Activated CD8-positive, alpha-beta memory T cell treated with anti-CD3 and anti-CD28 coated beads for 24 hours (primary cell): Measurements from ENCODE around the gene DIAPH3.

Source experiments
- DNase-seq: peaks from one replicate; pipeline ENCODE4 v3.0.0-alpha.2; 2020

Gene DIAPH3

GRCh38 chr13:60018536-60018935 lies 145.2 kb downstream of the DIAPH3 start:
- no peak for DNase-seq

DNA sequence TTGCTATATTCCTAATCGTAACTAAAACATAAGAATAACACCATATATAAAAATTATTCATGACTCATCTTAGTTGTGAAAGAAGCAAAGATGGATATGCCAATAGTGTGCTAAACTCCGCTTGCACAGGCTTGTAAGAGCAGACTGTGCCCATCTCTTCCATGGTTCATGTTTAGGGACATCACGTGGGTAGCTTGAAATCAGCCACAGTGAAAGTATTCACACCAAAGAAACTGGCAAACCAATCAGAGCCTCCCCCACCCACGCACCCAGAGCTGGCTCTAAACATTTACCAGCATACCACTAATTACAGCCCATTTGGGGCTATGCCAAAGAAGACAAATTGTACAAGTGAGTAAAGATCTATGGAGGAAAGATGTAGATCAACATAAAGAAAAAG lies 147.5 kb downstream of the DIAPH3 start:
- DNase-seq, result no peak

- no peak for DNase-seq
Observed at GRCh38 chr13:60013166-60013565, 150.6 kb downstream of the DIAPH3 start.

DNA sequence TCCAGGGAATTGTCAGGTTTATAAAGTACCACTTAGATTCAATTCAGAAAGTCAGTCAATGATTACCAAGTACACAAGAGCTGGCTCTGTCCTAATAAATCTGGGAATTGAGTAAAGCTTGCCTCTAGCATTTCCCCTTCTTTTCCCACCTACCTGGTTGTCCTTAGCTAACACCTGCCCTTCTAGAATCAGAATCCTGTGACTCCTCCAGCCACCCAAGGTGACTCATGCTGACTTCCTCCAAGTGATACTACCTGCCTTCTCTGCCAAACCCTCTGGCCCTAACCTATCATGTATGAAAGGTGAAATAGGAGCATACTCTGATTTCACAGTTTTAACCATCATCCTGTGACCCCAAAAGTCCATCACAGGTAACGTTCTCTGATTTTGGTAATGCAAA lies 151.2 kb downstream of the DIAPH3 start:
- DNase-seq, result no peak

DNA sequence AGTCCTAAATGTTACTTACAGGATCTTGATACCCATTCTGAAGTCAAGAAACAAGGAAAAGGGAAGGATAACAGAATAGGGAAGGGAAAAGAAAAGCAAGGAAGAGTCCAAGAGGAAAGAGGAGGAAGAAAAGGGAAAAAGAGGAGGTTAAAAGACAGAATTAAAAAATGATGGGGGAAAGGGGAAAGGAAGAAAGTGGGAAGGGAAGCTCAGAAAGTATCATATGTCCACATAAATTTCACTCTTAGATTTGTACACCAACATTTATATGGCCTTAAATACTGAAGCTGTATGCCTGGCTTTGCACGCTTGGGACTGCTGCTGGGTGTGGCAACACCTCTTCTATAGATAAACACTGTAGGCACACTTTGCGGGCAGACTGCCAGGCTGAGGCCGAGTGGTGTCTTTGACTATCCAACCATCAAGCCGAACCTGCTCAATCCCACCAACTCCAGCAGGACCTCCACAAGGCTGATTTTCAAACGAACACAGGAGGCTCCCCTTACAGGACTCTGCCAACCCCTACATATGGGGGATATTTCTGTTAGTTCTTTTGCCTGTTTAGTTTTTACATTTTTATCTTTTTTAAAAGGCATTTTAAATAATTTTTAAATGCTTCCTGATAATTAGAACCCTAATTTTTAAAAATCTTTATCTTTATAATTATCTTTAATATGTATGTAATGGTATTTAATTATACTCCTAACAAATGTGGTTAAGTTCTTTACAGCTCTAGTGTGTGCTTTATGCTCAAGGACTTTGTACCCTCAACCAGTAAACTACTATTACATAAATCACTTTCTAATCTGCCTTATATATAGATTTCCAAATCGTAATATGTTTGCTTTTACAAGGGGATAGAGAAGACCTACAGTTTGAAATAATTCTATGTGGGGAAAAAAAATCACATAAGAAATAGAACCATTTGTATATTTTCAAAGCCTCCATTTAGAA lies 154.2 kb downstream of the DIAPH3 start:
- no peak for DNase-seq

DNA sequence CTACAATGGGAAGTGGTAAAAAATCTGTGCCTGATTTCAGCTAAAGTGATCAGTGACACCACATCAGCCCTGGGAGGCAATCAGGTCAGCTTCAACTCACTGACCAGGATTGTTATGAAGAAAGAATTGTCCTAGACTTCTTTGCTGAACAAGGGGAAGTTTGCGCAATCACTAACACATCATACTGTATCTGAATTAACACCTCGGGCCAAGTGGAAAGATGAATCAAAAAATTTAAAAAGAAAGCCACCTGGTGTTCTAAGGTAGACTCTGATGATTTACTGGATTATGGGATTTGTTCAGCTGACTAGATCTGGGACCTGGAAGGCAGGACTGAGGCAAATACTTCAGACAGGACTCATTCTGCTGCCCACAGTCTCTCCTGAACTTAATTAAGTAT lies 161.8 kb downstream of the DIAPH3 start:
- DNase-seq, result no peak

- no peak for DNase-seq
Observed at GRCh38 chr13:60000976-60001375, 162.8 kb downstream of the DIAPH3 start.

DNA sequence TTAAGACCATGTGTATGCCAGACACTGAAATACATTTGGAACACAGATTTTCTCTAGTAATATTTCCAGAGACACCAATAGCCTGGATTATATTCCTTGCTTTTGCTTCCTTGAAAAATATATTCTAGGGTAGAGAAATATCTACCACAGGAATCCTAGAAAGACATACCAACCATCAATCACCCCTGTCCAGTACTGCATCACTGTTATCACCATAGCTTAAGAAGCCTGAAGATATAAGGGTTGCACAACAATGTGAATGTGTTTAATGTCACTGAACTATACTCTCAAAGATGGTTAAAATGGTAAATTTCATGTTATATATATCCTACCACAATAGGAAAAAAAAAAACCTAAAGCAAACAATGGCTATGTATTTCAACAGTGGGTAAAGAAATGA lies 163.6 kb downstream of the DIAPH3 start:
- no peak for DNase-seq

DNA sequence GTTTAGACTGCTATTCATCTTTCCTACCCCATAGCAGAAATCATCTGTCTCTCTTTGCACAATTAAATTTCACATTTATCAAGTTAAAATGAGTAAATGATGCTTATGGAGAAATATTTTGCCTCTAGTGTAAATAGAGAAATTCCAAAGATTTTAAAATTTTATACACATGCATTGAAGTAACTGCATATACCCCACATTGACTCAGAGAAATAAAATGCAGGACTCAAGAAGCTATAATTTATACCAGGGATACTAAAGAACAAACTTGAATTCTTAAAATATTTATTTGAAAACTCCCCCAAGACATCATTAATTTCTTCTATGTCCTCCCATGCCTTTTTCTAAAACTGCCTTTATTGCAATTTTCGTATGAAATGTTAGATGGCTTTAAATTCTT lies 165.8 kb downstream of the DIAPH3 start:
- no peak for DNase-seq

DNA sequence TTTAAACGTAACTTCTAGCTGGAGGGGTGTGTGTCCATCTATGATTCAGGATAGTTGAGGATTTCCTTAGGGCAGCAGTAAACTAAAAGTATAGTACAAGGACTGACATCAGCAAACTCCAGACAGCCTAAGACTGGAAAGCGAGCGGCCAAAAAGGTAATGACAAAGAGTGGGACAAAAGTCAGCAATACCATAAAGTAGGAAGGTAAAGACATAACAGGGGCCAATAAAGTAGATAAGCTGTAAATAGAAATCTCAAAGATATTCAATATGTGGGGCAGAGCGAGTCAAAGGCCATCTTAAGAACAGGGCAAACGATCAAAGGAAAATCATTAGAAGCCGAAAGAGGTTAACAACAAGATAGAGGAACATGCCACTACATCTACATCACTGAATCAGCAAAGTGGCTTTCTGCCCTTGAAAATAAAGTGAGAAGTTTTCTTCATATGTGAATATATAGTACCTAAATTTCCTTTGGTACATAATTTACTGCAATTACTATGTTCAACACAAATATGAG lies 167.2 kb downstream of the DIAPH3 start:
- DNase-seq, result no peak

GRCh38 chr13:59991395-59991794 lies 172.3 kb downstream of the DIAPH3 start:
- no peak for DNase-seq

DNA sequence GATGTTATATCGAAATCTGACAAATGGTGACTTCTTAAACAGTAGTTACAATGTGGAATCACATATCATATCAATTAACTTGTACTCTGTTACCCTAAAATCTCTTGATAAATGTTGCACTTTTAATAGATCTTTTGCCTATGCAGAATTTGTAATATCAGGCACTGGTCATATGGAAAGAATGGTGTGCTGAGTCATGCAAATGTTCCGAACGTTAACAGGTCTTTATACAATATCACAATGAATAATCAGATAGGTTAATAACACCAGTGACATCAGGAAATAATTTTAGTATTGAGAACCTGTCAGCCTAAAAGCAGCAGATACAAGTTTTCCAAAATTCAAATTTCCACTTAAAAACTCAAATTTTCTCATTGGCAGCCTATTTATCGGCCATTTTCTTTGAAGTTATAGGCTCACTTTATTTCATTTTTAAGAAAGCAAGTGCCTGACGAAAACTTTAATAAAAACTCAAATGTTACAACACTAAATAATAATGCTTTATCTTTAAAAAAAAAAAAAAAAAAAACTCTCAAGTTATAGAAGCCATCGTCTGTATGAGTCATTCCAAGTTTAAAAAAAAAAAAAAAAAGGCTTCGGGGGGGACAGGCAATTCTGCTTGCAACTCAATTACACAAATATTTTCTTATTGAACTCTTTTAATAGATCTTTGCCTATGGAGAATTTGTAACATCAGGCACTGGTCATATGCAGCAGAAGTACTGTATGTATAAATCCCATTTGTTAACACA lies 180.9 kb downstream of the DIAPH3 start:
- DNase-seq, result no peak

DNA sequence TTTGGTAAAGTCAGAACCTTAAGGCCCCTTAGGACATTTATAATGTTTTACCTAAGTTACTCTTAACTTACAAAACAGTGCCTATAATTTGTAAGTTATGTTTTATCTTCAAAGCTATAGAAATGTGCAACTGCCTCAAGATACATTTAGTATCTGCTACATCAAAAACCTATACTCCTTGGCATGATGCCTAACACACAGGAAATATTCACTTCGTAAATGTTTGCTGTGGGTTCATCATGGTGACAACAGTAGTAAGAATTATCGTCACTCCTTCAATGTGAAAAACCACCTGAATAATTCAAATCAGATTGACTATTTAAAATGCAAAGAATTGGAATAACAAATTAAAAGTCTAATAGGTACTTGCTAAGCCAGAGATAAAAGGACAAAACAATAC lies 184.1 kb downstream of the DIAPH3 start:
- no peak for DNase-seq

- no peak for DNase-seq
Observed at GRCh38 chr13:59978862-59979261, 184.9 kb downstream of the DIAPH3 start.

DNA sequence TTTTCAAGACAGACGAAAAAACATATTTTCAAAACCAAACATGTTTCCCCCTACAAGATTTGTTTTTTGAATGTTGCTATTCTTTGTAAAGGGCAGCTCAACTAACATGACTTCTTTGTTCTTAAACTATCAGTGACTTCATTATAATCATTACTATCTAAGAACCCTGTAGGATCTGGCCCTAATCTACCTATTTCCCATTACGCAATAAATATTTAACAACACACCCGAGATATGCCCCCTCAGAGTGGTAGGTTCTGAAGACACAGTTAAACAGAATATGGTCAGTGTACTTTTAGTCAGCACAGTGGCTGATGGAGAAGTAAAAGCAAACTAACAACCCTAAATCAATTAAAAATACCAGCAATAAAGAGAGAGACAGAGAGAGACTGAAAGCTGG lies 186.9 kb downstream of the DIAPH3 start:
- no peak for DNase-seq

GRCh38 chr13:59975807-59976435 lies 187.8 kb downstream of the DIAPH3 start:
- DNase-seq, result no peak

DNA sequence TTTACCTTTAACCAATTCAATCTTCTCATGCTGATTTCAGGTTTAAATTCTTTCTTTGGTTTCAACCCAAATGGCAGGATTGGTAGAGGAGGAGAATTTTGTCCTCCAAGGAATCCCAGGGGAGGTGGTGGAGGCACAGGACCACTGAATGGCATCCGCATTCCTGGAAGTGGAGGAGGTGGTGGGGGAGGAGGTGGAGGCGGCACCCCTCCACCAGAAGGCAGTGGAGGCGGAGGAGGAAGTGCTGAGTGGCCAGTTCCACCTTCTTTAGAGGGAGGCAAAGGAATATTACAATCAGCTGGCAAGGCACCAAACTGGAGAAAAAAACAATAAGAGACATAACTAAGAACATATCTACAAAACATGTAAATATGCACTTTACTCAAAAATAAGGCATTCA lies 192.9 kb downstream of the DIAPH3 start:
- no peak for DNase-seq

DNA sequence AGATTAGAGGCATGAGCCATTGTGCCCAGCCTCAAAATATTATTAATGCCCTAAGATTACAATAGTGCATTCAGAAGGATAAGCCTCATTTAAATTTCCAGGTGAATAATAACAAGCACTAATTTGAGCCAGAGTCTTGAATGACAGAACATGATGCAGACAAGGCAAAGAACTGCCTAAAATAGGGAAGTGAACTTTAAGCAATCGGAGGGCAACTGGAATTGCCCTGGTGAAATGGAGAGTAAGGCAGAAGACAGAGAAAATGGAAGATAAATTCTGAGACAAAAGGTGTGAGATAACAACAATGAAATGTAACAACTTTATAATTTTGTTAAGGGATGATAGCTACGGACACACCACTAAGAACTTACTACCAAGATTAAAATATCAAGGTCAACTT lies 199.9 kb downstream of the DIAPH3 start:
- DNase-seq, result no peak

GRCh38 chr13:59963383-59963782 lies 200.3 kb downstream of the DIAPH3 start:
- no peak for DNase-seq

- no peak for DNase-seq
Observed at GRCh38 chr13:59962343-59962742, 201.4 kb downstream of the DIAPH3 start.

DNA sequence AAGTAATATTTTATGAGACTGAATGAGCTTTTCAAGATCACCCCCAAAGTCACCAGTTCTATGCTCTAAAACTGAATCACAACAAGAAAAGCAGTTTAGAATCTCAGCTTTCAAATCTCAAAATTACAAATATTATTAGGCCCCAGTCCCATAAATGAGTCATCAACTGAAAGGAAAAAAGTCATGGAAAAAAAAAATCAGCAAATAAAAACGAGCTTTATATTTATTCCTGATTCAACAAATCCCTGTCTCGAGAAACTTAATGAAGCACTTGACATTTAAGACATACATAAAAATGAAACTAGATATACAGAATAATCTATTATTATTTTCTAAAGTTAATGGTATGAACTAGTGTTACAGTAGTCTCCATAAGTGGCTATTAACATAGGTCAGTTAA lies 203.0 kb downstream of the DIAPH3 start:
- no peak for DNase-seq

- no peak for DNase-seq
Observed at GRCh38 chr13:59957438-59957837, 206.3 kb downstream of the DIAPH3 start.

DNA sequence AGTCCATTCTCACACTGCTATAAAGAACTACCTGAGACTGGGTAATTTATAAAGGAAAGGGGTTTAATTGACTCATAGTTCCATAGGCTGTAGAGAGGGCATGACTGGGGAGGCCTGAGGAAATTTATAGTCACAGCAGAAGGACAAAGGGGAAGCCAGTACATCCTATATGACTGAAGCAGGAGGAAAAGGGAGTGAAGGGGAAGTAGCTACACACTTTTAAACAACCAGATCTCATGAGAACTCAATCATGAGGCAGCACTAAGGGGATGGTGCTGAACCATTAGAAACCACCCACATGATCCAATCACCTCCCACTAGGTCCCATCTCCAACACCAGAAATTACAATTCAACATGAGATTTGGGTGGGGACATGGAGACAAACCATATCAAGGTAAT lies 209.1 kb downstream of the DIAPH3 start:
- no peak for DNase-seq

DNA sequence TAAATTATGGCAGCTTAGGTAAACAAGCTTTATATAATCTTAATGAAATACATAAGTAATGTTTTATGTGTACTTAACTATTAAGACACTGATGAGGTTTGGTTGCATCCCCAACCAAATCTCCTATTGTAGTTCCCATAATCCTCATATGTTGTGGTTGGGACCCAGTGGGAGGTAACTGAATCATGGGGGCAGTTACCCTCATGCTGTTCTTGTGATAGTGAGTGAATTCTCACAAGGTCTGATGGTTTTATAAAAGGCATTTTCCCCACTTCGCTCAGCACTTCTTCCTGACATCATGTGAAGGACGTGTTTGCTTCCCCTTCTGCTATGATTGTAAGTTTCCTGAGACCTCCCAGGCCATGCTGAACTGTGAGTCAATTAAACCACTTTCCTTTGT lies 212.7 kb downstream of the DIAPH3 start:
- DNase-seq, result no peak
